ENCODE measurements around the gene AKAP8. TPM values are rescaled to one million over a fixed set of nuclear protein-coding genes. Genes with fewer than 3 reads are reported as not detected.

Gene AKAP8
- total and polyA plus RNA-seq, 9 of the 15 experiments (the other 6 are each of a cell fraction or from before 2014, with no cell fraction given): 3.4 to 56.5 (median 15.0) TPM

GRCh38 chr19:15379083-15379998, at the start of gene AKAP8 (continued):
- TF ChIP-seq ZNF354B (CRISPR knock-in tag; IDR thresholded peaks at IDR 0.05): no peak
- TF ChIP-seq IFI16 (CRISPR knock-in tag; IDR thresholded peaks at IDR 0.05): no peak
- TF ChIP-seq TCF15 (CRISPR knock-in tag; IDR thresholded peaks at IDR 0.05): no peak
- peak; percentile 91 for TF ChIP-seq HCFC1 (IDR thresholded peaks at IDR 0.05; ENCODE audit: low read depth, low read length)
- TF ChIP-seq ARID3A (IDR thresholded peaks at IDR 0.05; ENCODE audit: borderline replicate concordance, low read depth, low read length): no peak
- no peak for TF ChIP-seq FOXJ2 (tag; IDR thresholded peaks at IDR 0.05)
- TF ChIP-seq PHTF2 (CRISPR knock-in tag; IDR thresholded peaks at IDR 0.05): no peak
- no peak for TF ChIP-seq ZNF197 (CRISPR knock-in tag; IDR thresholded peaks at IDR 0.05; ENCODE audit: low read depth)
- 0 out of 2 replicates have a peak, but pooled peaks have one; percentile 18 for TF ChIP-seq USF1 (CRISPR knock-in tag; IDR thresholded peaks at IDR 0.05)
- peak in 1 of 2 experiments; percentile 94 for TF ChIP-seq AFF1 (IDR thresholded peaks at IDR 0.05; ENCODE audit: low read depth in 1 of 2, partially characterized antibody in 2 of 2)
- TF ChIP-seq SRSF3 (IDR thresholded peaks at IDR 0.05; ENCODE audit: insufficient read depth, low read length): no peak
- no peak for TF ChIP-seq STAT5A (IDR thresholded peaks at IDR 0.05; ENCODE audit: borderline replicate concordance, low read length)
- no peak for TF ChIP-seq ZNF347 (CRISPR knock-in tag; IDR thresholded peaks at IDR 0.05; ENCODE audit: low read depth)
- TF ChIP-seq MED1 (CRISPR knock-in tag; IDR thresholded peaks at IDR 0.05; ENCODE audit: borderline replicate concordance): no peak
- peak; percentile 27; the same call in 1 of the 2 replicates for TF ChIP-seq EGR1 (conservative IDR thresholded peaks at IDR 0.05)
- TF ChIP-seq TCF7L2 (IDR thresholded peaks at IDR 0.05; ENCODE audit: low read depth, low read length): no peak
- TF ChIP-seq ZNF449 (CRISPR knock-in tag; IDR thresholded peaks at IDR 0.05): no peak
- peak; percentile 50; the same call in 1 of the 2 replicates for TF ChIP-seq CBX1 (IDR thresholded peaks at IDR 0.05; ENCODE audit: low read depth)
- TF ChIP-seq PTTG1 (tag; IDR thresholded peaks at IDR 0.05; ENCODE audit: low read depth): no peak
